ENCODE measurements around the gene ZNF382.
"Not testable (repeated sequence)": the region's sequence is repeated elsewhere in the genome, so short reads cannot be mapped to it uniquely, and the experiment has no call there.

Gene ZNF382

DNA sequence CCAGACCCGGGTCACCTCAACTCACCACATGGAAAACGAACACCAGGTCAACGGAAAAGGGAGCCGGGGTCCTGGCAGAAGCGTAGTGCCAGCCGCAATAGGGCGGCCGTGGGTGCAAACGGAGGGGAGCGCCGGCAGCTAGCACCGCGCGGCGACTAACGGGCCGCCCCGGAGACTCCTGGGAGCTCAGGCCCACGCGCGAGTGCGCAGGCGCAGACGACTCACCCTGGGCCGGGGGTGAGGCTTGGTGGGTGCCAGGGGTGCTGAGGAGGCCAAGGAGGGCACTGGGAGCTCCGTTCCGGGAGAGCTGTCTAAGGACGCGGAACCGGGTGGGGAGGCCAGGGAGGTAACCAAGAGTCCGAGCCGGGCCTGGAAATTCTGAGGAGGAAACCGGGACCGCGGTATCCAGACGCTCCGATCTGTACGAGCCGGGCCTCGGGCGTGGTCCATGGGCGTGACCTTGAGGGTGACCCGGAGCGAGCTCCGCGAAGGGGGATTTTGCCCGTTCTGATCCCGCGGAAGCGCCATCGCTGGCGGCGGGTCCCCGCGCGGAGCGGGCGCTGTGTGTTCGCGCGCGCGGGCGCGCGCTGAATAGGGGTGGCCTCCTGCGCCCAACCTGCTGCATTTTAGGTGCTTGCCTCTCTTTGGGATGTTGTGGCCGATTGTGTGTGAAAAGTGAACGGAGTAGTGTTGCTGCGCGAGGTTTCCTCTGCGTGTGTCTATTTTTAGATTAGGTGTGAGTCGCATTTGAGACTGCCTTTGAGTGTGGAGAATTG is at the start of gene ZNF382:
Gene ZNF382 (plus strand): TSS at position 213 of the 776 bp plus-strand sequence. CDS start 4,602 bp downstream, outside the sequence.
- DNase-seq (ENCODE audit: low spot score): peak; percentile 78

DNA sequence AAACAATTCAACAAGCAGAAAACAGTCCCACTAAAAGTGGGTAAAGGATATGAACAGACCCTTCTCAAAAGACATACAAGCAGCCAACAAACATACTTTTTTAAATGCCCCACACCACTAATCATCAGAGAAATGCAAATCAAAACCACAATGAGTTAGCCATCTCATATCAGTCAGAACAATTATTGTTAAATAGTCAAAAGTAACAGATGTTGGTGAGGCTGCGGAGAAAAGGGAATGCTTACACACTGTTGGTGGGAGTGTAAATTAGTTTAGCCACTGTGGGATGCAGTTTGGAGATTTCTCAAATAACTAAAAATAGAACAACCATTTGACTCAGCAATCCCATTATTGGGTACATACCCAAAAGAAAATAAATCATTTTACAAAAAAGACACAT is 40.7 kb upstream of the ZNF382 start:
- no peak for DNase-seq (ENCODE audit: low spot score)

DNA sequence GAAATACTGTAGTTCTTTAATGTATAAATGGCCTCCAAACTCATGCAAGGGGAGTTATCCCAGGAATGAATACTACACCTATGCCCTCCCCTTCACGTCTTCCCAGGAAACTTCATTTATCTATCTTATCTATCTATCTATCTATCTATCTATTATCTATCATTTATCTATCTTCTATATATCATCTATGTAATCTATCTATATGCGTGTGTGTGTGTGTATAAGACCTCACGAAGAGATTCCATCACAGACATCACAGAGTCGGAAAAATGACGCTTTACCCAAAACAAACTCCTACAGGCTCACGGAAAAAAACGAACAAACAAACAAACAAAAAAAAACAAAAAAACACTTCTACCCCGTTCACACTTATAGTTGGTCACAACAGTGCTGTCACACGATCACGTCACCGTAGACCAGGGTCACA is 32.5 kb upstream of the ZNF382 start:
- DNase-seq (ENCODE audit: low spot score): no peak

DNA sequence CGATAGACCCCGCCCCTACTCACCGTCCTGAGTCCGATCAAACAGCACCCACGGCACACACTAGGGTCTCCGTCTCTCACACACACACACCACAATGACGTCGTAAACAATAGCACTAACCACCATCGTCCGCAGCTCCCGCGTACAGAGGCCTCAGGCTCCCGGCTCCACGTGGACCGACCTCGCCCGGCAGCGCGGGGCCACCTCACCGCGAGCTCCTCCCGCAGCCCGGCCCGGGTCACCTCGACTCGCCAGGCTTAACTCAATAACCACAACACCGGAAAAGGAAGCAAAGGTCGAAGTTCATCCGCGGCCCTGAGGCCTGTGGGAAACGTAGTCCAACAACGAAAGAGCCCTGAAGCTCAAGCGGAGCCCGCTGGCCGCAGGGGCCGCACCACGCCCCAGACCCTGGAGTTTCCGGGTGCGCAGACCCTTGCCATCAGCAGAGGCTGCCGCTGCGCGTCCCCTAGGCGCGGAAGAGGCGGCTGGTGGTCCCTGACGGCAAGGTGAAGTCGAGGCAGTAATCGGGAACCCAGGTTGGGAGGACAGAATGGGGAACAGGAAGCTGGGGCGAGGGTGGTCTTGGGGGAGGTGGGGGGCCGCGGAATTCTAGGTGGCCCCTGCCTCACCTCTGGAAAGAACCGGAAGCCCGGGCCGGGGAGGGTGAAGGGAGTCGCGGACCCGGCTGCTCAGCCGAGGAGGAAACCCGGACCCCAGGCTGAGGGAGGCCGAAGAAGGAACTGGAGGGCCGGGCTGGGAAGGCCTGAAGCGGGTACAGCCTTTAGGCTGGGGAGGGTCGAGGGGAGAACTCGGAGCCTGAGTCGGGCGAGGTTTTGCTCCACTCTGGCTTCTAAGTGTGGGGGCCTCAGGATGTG is 31.9 kb upstream of the ZNF382 start, which contains the start of gene ZNF529:
Gene ZNF529 (minus strand): TSS at position 273 of the 875 bp plus-strand sequence. CDS start 946 bp downstream, outside the sequence.
- DNase-seq (ENCODE audit: low spot score): peak; percentile 92

GRCh38 chr19:36573895-36574720 is 31.0 kb upstream of the ZNF382 start:
- peak; percentile 37 for DNase-seq (ENCODE audit: low spot score)

- no peak for DNase-seq (ENCODE audit: low spot score)
Measured at GRCh38 chr19:36574741-36575140, 30.4 kb upstream of the ZNF382 start.

- DNase-seq (ENCODE audit: low spot score): peak; percentile 30
Measured at GRCh38 chr19:36577271-36577996, 27.7 kb upstream of the ZNF382 start.

- DNase-seq (ENCODE audit: low spot score): no peak
Measured at GRCh38 chr19:36579255-36579654, 25.9 kb upstream of the ZNF382 start.

- DNase-seq (ENCODE audit: low spot score): not testable (repeated sequence)
Measured at GRCh38 chr19:36602681-36603080, 2.4 kb upstream of the ZNF382 start.

DNA sequence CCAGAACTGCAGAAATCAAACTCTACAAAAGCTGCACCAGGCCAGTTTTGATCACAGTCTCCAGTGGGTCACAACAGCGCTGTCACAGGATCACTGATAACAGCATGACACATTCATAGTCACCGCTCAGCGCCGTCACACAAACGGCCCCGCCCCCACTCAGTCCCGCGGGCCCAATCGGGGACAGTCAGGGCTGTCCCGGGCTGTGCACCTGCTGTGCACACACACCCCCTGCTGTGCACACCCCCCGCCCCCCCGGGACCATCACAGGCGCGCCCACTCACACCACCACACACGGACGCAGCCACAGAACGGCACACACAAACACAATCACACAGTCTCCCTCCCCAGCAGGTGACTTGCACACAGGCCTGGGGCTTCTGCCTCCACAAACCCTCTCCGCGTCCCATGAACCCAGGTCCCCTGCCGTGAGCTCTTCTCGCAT is 435 bp upstream of the ZNF382 start:
- DNase-seq (ENCODE audit: low spot score): peak; percentile 77

DNA sequence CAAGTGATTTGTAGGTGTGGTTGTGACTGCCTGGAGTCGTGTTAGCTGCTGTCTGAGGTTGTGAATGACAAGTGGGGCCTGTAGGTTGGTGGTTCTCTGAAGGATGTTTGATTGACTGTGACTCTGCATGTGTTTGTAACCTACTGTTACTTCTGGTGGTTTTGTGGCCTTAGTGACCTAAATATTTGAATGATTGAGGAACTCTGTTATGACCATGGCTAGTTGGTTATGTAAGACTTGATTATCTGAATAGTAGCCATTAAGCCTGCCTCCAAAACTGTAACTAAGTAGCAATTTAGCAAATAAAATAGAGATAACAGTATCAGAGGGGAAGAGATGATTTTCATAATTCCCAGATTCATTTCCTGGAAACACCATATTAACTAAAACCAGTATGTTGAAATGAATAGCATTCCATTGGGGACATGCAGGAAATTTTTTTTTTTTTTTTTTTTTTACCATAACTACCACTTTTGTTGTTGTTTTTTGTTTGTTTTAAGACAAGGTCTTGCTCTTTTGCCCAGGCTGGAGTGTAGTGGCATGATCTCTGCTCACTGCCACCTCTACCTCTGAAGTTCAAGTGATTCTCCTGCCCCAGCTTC is 865 bp downstream of the ZNF382 start:
- no peak for DNase-seq (ENCODE audit: low spot score)

DNA sequence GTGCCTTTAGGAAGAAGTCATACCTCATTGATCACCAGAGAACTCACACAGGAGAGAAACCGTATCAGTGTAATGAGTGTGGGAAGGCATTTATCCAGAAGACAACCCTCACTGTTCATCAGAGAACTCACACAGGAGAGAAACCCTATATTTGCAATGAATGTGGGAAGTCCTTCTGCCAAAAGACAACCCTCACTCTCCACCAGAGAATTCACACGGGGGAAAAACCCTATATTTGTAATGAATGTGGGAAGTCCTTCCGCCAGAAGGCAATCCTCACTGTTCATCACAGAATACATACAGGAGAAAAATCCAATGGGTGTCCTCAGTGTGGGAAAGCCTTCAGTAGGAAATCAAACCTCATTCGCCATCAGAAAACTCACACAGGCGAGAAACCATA is 21.9 kb downstream of the ZNF382 start:
- no peak for DNase-seq (ENCODE audit: low spot score)

- no peak for DNase-seq (ENCODE audit: low spot score)
Measured at GRCh38 chr19:36635342-36635741, 30.2 kb downstream of the ZNF382 start.

- DNase-seq (ENCODE audit: low spot score): peak; percentile 2
Measured at GRCh38 chr19:36638862-36639510, 33.9 kb downstream of the ZNF382 start.

DNA sequence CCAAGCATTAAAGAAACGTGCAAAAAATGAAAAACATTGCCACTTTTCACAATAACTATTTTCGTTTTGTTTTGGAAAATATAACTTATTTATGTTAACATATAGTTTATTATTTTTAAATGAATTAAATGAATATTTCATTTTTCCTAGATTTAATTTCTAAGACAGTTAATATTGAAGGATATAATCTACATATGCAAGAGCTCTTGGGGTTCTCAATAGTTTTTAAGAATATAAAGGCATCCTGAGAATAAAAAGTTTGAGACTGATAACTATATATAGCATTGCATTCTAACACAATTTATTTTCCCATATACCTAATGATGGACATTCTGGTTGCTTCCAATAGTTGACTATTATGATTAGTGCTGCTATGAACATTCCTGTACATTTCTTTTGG is 41.6 kb downstream of the ZNF382 start:
- no peak for DNase-seq (ENCODE audit: low spot score)

- no peak for DNase-seq (ENCODE audit: low spot score)
Measured at GRCh38 chr19:36652958-36653357, 47.8 kb downstream of the ZNF382 start.

DNA sequence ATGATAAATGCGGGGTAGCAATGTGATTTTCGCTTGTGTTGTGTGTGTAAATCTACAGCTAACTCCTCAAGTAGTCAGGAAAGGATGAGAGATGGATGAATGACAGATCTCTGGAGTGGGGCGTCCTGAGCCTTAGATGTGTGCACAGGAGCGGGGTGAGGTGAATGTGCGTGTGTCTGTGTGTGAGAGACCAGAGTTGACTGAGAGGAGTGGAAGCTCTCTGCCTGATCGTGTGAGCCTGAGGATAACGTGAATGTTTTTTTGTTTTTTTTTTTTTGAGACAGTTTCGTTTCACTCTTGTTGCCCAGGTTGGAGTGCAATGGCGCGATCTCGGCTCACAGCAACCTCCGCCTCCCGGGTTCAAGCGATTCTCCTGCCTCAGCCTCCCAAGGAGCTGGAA is 60.7 kb downstream of the ZNF382 start:
- DNase-seq (ENCODE audit: low spot score): no peak

- no peak for DNase-seq (ENCODE audit: low spot score)
Measured at GRCh38 chr19:36668646-36669045, 63.5 kb downstream of the ZNF382 start.

- no peak for DNase-seq (ENCODE audit: low spot score)
Measured at GRCh38 chr19:36672368-36672767, 67.3 kb downstream of the ZNF382 start.

DNA sequence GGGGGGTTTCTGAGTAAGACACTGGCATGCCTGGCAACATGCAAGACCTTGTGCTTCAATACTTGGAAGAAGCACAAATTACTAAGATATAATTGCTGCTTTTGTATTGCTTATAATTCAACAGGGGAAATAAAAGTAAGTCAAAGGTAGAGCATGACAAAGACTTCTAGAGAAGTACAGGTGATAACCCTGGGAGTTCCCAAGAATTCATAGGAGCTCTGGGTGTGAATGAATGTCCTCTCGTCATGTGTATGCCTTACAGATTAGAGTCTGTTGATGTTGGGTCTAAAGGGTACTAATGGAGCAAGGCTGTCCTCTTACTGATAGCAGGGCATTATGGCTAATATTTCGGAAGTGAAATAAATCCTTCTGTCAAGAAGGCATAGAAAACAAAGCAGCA is 69.1 kb downstream of the ZNF382 start:
- no peak for DNase-seq (ENCODE audit: low spot score)
